ENCODE data around the gene DIS3L2. TPM values are rescaled to one million over a fixed set of nuclear protein-coding genes. Genes with fewer than 3 reads are reported as not detected.
A peak's percentile ranks its signal among the peaks of the same experiment; 100 is the strongest.
"Not testable (repeated sequence)": the region's sequence is repeated elsewhere in the genome, so short reads cannot be mapped to it uniquely, and the experiment has no call there.

DIS3L2 gene
- total and polyA plus RNA-seq, 10 donors: 9.1 to 59.8 (median 35.4) TPM

- no peak for TF ChIP-seq CTCF (IDR thresholded peaks at IDR 0.05 in 8 of 11, conservative IDR thresholded peaks at IDR 0.05 in 3 of 11)
- TF ChIP-seq POLR2AphosphoS5 (IDR thresholded peaks at IDR 0.05): no peak
- no peak for TF ChIP-seq POLR2A (IDR thresholded peaks at IDR 0.05)
- H3K36me3 ChIP-seq: no peaks in the 10 kb centered on the region
- H3K27me3 ChIP-seq (replicated peaks in 1 of 7): peaks cover 0 to 27% (median 8%) of the 10 kb centered on the region in 7 donors
- DNase-seq: no peak
- H3K4me3 ChIP-seq: no peak overlapping the region
- H3K27ac ChIP-seq: no peak overlapping the region
- intact Hi-C loops (cut with DNase I; ENCODE audit: low total_unique reads): no loop called here
- peaks cover 0 to 7% (median 0%) of the 10 kb centered on the region in 6 donors for H3K4me1 ChIP-seq
- H3K9me3 ChIP-seq: no peaks in the 10 kb centered on the region
- WGBS, 5 donors: 85 to 99% (median 87%) methylated on average over 7 of the region's 7 CpGs
Observed at GRCh38 chr2:232376713-232377112, 415.2 kb downstream of the DIS3L2 start.

- no peak for DNase-seq
- 88 to 94% (median 91%) methylated on average over 7 of the region's 7 CpGs for WGBS, 5 donors
- no peak overlapping the region for H3K4me3 ChIP-seq
- TF ChIP-seq POLR2AphosphoS5 (IDR thresholded peaks at IDR 0.05): no peak
- no peak for TF ChIP-seq CTCF (IDR thresholded peaks at IDR 0.05 in 8 of 11, conservative IDR thresholded peaks at IDR 0.05 in 3 of 11)
- TF ChIP-seq POLR2A (IDR thresholded peaks at IDR 0.05): no peak
- peaks cover 0 to 7% (median 0%) of the 10 kb centered on the region in 6 donors for H3K4me1 ChIP-seq
- H3K9me3 ChIP-seq: no peaks in the 10 kb centered on the region
- intact Hi-C loops (cut with DNase I; ENCODE audit: low total_unique reads): no loop called here
- H3K27me3 ChIP-seq (replicated peaks in 1 of 7): peaks cover 0 to 33% (median 11%) of the 10 kb centered on the region in 7 donors
- no peak overlapping the region for H3K27ac ChIP-seq
- no peaks in the 10 kb centered on the region for H3K36me3 ChIP-seq
Observed at GRCh38 chr2:232377319-232377718, 415.8 kb downstream of the DIS3L2 start.

GRCh38 chr2:232377841-232378734, 416.6 kb downstream of the DIS3L2 start:
- Histone ChIP-seq H3K36me3 (no peaks in the 10 kb centered on the region), H3K27ac (no peak overlapping the region), H3K27me3 (replicated peaks in 1 of 7) (peaks cover 0 to 41% (median 11%) of the 10 kb centered on the region in 7 donors), H3K4me3 (no peak overlapping the region), H3K9me3 (no peaks in the 10 kb centered on the region), H3K4me1 (peaks cover 0 to 7% (median 0%) of the 10 kb centered on the region in 6 donors)
- 71 to 82% (median 80%) methylated on average over 14 to 17 of the region's 17 CpGs for WGBS, 5 donors
- no peak for TF ChIP-seq CTCF (IDR thresholded peaks at IDR 0.05 in 8 of 11, conservative IDR thresholded peaks at IDR 0.05 in 3 of 11)
- no peak for TF ChIP-seq POLR2A (IDR thresholded peaks at IDR 0.05)
- no peak for TF ChIP-seq POLR2AphosphoS5 (IDR thresholded peaks at IDR 0.05)
- no peak for DNase-seq
- intact Hi-C loops (cut with DNase I; ENCODE audit: low total_unique reads): no loop called here

- H3K36me3 ChIP-seq; intact Hi-C loops (cut with DNase I; ENCODE audit: low total_unique reads); H3K27ac ChIP-seq; H3K9me3 ChIP-seq; DNase-seq; H3K4me3 ChIP-seq; H3K4me1 ChIP-seq: not testable (repeated sequence)
- peaks cover 0 to 48% (median 11%) of the 10 kb centered on the region in 7 donors for H3K27me3 ChIP-seq (replicated peaks in 1 of 7)
- 86 to 95% (median 92%) methylated on average over 11 to 12 of the region's 12 CpGs; no CpG with 5 or more reads in 1 of the 5 donors for WGBS, 5 donors
Observed at GRCh38 chr2:232378735-232379151, 417.2 kb downstream of the DIS3L2 start, which contains the start of gene ALPP. TSS of gene ALPP (plus strand) at chr2:232378751. CDS start at chr2:232378803, 52 bp downstream.

- not testable (repeated sequence) for DNase-seq, H3K9me3 ChIP-seq
- peaks cover 0 to 57% (median 11%) of the 10 kb centered on the region in 7 donors for H3K27me3 ChIP-seq (replicated peaks in 1 of 7)
Observed at GRCh38 chr2:232379610-232380590, 418.4 kb downstream of the DIS3L2 start.

GRCh38 chr2:232381204-232382031, 419.9 kb downstream of the DIS3L2 start:
- Histone ChIP-seq H3K4me1 (peaks cover 0 to 18% (median 6%) of the 10 kb centered on the region in 6 donors), H3K4me3 (peak overlapping the region in 1 of 8 donors; percentile 22), H3K27me3 (replicated peaks in 1 of 7) (peaks cover 0 to 68% (median 23%) of the 10 kb centered on the region in 7 donors)
- H3K27ac ChIP-seq; H3K9me3 ChIP-seq; H3K36me3 ChIP-seq; intact Hi-C loops (cut with DNase I; ENCODE audit: low total_unique reads): not testable (repeated sequence)
- peak; percentile 77 for DNase-seq
- 22 to 44% (median 36%) methylated on average over 17 to 59 of the region's 59 CpGs for WGBS, 5 donors

More at GRCh38 chr2:232379610-232380590, 418.4 kb downstream of the DIS3L2 start:
- H3K4me1 ChIP-seq; H3K36me3 ChIP-seq; intact Hi-C loops (cut with DNase I; ENCODE audit: low total_unique reads); H3K4me3 ChIP-seq; H3K27ac ChIP-seq: not testable (repeated sequence)
- WGBS, 5 donors: 86 to 90% (median 88%) methylated on average over 12 to 41 of the region's 41 CpGs
